K562 (cell line): Measurements from ENCODE around the gene FN3KRP. TPM values are rescaled to one million over a fixed set of nuclear protein-coding genes. Genes with fewer than 3 reads are reported as not detected.

Experiments
- EHMT2 ChIP-seq: fragments of 450-650 bp; IDR thresholded peaks from 2 replicates; pipeline ENCODE4 v1.6.1; 2018; ENCODE audit warnings: antibody characterized with exemption
- FOXP1 ChIP-seq: sonication (generic); formaldehyde crosslinking; IDR thresholded peaks from 2 replicates; pipeline ENCODE4 v1.8.0; 2022; ENCODE audit warnings: mild to moderate bottlenecking, missing genetic modification reagents
- PHF20 ChIP-seq: fragments of 450-650 bp; IDR thresholded peaks from 2 replicates; pipeline ENCODE4 v1.6.1; 2018; ENCODE audit not compliant: partially characterized antibody
- ZNF436 ChIP-seq: fragments of 250-450, 450-650 bp; sonication (Bioruptor Pico); formaldehyde crosslinking; IDR thresholded peaks from 2 replicates; pipeline ENCODE4 v1.7.0; 2020; ENCODE audit warnings: mild to moderate bottlenecking
- ZNF764 ChIP-seq: fragments of 250-450 bp; sonication (Bioruptor Pico); IDR thresholded peaks from 2 replicates; pipeline ENCODE4 v1.4.0; 2020; ENCODE audit warnings: low read depth, mild to moderate bottlenecking, moderate library complexity
- polyA plus RNA-seq, 8 experiments: library from polyadenylated mRNA; depleted of rRNA in 4 of 8; stranded (reverse) in 5 of 8; unstranded in 3 of 8; fragments of >200 nt; fragmentation: Nextera tagmentation in 2 of 8; fragmentation: Illumina TruSeq in 1 of 8; extraction: Ambion mirVana in 2 of 8; extraction: Trizol in 1 of 8; gene quantifications; 2 replicates each; pipeline versions ENCODE4 v1.2.1 to v1.2.3, GENCODE V29; 2011 to 2014; ENCODE audit warnings: inconsistent platforms in 1 of 8, missing spikeins in 1 of 8
- total RNA-seq, 7 experiments: library from RNA; depleted of rRNA in 6 of 7; stranded (reverse); fragments of >200 nt in 6 of 7; fragmentation: Illumina TruSeq in 2 of 7; extraction: Trizol in 2 of 7; gene quantifications; 2 replicates each; pipeline versions ENCODE4 v1.2.1 to v1.2.3, GENCODE V29; 2011 to 2021; ENCODE audit warnings: low replicate concordance in 1 of 7
- TF ChIP-seq, protein P1 (sequence below): fragments of 450-650 bp; IDR thresholded peaks from 2 replicates; pipeline ENCODE4 v1.6.1; 2016; ENCODE audit warnings: mild to moderate bottlenecking, moderate library complexity
- TF ChIP-seq, protein P2 (sequence below), 3 experiments: fragments of 200-800 bp in 1 of 3; sonication (Bioruptor generic) in 1 of 3; sonication (generic) in 1 of 3; formaldehyde crosslinking in 1 of 3; IDR thresholded peaks; 2 replicates each; pipeline versions ENCODE4 v1.6.1 to v1.8.0; 2016 to 2022; ENCODE audit warnings: mild to moderate bottlenecking in 2 of 3, missing compliant biosample characterization in 2 of 3, missing genetic modification characterization in 2 of 3, missing genetic modification reagents in 1 of 3
- TF ChIP-seq, protein P3 (sequence below): fragments of 250-450 bp; sonication (Bioruptor Pico); IDR thresholded peaks from 2 replicates; pipeline ENCODE4 v1.9.0; 2021; ENCODE audit warnings: mild to moderate bottlenecking
- TF ChIP-seq, protein P4 (sequence below): sonication (generic); formaldehyde crosslinking; IDR thresholded peaks from 2 replicates; pipeline ENCODE4 v1.8.0; 2022; ENCODE audit warnings: mild to moderate bottlenecking, missing genetic modification reagents

The FN3KRP gene
- total and polyA plus RNA-seq, 9 of the 15 experiments (the other 6 are each of a cell fraction or from before 2014, with no cell fraction given), result 2.0 to 32.1 (median 24.9) TPM

DNA sequence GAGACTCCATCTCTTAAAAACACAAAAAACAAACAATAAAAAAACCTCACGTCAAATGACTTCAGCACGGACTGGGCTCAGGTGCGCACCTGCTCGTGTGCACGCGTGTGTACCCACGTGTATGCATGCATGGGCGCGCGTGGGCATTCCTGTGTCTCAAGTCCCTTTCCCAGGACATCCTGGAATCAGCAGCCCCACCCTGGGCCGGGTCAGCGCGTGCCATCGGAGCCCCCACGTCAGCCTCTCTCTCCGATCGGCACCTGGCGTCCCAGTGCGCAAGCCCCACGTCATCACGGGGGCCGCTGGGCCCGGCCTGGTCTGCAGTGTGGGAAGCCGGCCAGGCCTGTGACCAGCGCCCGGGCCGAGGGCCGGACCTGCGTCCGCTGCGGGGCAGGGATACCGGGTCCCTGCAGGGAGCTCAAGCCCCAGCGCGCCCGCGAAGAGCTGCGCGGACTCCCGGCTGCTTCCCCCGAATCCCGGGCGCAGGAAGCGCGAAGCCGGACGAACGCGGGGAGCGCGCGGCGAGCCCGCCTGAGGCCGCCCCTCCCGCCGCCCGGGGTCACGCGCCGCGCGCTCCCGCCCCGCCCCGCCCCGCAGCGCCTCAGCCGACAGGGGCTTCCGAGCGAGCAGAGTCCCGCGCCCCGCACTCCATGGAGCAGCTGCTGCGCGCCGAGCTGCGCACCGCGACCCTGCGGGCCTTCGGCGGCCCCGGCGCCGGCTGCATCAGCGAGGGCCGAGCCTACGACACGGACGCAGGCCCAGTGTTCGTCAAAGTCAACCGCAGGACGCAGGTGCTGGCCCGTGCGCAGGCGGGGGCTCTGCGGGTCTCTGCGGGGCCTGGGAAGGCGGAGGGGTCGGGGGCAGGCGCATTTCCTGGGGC lies 18.7 kb downstream of the FN3KRP start, which contains the start of gene FN3K (continued):
- TF ChIP-seq, protein P1, sequence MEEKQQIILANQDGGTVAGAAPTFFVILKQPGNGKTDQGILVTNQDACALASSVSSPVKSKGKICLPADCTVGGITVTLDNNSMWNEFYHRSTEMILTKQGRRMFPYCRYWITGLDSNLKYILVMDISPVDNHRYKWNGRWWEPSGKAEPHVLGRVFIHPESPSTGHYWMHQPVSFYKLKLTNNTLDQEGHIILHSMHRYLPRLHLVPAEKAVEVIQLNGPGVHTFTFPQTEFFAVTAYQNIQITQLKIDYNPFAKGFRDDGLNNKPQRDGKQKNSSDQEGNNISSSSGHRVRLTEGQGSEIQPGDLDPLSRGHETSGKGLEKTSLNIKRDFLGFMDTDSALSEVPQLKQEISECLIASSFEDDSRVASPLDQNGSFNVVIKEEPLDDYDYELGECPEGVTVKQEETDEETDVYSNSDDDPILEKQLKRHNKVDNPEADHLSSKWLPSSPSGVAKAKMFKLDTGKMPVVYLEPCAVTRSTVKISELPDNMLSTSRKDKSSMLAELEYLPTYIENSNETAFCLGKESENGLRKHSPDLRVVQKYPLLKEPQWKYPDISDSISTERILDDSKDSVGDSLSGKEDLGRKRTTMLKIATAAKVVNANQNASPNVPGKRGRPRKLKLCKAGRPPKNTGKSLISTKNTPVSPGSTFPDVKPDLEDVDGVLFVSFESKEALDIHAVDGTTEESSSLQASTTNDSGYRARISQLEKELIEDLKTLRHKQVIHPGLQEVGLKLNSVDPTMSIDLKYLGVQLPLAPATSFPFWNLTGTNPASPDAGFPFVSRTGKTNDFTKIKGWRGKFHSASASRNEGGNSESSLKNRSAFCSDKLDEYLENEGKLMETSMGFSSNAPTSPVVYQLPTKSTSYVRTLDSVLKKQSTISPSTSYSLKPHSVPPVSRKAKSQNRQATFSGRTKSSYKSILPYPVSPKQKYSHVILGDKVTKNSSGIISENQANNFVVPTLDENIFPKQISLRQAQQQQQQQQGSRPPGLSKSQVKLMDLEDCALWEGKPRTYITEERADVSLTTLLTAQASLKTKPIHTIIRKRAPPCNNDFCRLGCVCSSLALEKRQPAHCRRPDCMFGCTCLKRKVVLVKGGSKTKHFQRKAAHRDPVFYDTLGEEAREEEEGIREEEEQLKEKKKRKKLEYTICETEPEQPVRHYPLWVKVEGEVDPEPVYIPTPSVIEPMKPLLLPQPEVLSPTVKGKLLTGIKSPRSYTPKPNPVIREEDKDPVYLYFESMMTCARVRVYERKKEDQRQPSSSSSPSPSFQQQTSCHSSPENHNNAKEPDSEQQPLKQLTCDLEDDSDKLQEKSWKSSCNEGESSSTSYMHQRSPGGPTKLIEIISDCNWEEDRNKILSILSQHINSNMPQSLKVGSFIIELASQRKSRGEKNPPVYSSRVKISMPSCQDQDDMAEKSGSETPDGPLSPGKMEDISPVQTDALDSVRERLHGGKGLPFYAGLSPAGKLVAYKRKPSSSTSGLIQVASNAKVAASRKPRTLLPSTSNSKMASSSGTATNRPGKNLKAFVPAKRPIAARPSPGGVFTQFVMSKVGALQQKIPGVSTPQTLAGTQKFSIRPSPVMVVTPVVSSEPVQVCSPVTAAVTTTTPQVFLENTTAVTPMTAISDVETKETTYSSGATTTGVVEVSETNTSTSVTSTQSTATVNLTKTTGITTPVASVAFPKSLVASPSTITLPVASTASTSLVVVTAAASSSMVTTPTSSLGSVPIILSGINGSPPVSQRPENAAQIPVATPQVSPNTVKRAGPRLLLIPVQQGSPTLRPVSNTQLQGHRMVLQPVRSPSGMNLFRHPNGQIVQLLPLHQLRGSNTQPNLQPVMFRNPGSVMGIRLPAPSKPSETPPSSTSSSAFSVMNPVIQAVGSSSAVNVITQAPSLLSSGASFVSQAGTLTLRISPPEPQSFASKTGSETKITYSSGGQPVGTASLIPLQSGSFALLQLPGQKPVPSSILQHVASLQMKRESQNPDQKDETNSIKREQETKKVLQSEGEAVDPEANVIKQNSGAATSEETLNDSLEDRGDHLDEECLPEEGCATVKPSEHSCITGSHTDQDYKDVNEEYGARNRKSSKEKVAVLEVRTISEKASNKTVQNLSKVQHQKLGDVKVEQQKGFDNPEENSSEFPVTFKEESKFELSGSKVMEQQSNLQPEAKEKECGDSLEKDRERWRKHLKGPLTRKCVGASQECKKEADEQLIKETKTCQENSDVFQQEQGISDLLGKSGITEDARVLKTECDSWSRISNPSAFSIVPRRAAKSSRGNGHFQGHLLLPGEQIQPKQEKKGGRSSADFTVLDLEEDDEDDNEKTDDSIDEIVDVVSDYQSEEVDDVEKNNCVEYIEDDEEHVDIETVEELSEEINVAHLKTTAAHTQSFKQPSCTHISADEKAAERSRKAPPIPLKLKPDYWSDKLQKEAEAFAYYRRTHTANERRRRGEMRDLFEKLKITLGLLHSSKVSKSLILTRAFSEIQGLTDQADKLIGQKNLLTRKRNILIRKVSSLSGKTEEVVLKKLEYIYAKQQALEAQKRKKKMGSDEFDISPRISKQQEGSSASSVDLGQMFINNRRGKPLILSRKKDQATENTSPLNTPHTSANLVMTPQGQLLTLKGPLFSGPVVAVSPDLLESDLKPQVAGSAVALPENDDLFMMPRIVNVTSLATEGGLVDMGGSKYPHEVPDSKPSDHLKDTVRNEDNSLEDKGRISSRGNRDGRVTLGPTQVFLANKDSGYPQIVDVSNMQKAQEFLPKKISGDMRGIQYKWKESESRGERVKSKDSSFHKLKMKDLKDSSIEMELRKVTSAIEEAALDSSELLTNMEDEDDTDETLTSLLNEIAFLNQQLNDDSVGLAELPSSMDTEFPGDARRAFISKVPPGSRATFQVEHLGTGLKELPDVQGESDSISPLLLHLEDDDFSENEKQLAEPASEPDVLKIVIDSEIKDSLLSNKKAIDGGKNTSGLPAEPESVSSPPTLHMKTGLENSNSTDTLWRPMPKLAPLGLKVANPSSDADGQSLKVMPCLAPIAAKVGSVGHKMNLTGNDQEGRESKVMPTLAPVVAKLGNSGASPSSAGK, result peak; percentile 94
- TF ChIP-seq, protein P2, sequence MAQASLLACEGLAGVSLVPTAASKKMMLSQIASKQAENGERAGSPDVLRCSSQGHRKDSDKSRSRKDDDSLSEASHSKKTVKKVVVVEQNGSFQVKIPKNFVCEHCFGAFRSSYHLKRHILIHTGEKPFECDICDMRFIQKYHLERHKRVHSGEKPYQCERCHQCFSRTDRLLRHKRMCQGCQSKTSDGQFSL (CRISPR knock-in tag; IDR thresholded peaks at IDR 0.05), result no peak
- TF ChIP-seq, protein P2 (tag; IDR thresholded peaks at IDR 0.05), result no peak
- TF ChIP-seq EHMT2 (no peak), ZNF436 (no peak), FOXP1 (CRISPR knock-in tag) (0 out of 2 replicates have a peak, but pooled peaks have one; percentile 36), ZNF764 (CRISPR knock-in tag) (no peak), PHF20 (peak; percentile 88)
- TF ChIP-seq, protein P3, sequence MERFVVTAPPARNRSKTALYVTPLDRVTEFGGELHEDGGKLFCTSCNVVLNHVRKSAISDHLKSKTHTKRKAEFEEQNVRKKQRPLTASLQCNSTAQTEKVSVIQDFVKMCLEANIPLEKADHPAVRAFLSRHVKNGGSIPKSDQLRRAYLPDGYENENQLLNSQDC (CRISPR knock-in tag), result no peak
- TF ChIP-seq, protein P4, sequence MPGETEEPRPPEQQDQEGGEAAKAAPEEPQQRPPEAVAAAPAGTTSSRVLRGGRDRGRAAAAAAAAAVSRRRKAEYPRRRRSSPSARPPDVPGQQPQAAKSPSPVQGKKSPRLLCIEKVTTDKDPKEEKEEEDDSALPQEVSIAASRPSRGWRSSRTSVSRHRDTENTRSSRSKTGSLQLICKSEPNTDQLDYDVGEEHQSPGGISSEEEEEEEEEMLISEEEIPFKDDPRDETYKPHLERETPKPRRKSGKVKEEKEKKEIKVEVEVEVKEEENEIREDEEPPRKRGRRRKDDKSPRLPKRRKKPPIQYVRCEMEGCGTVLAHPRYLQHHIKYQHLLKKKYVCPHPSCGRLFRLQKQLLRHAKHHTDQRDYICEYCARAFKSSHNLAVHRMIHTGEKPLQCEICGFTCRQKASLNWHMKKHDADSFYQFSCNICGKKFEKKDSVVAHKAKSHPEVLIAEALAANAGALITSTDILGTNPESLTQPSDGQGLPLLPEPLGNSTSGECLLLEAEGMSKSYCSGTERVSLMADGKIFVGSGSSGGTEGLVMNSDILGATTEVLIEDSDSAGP (CRISPR knock-in tag), result no peak
